Suppressor macrophage treated with lipopolysaccharide for 4 hours (primary cell): ENCODE results near the gene GLYR1.

Experiments
- DNase-seq: peaks from one replicate; pipeline ENCODE4 v3.0.0-alpha.2; 2020

GLYR1 gene

GRCh38 chr16:4803401-4803844 is 43.7 kb downstream of the GLYR1 start:
- DNase-seq = peak; percentile 33

GRCh38 chr16:4802659-4803287 is 44.3 kb downstream of the GLYR1 start:
- peak; percentile 93 for DNase-seq

GRCh38 chr16:4801962-4802658 is 45.0 kb downstream of the GLYR1 start, which contains the start of gene ROGDI:
Gene ROGDI (minus strand): TSS chr16:4802633. CDS start chr16:4802571, 62 bp downstream.
- DNase-seq = peak; percentile 19

GRCh38 chr16:4801051-4801961 is 45.8 kb downstream of the GLYR1 start:
- DNase-seq = no peak

GRCh38 chr16:4800290-4801041 is 46.6 kb downstream of the GLYR1 start:
- DNase-seq = peak; percentile 16

- no peak for DNase-seq
These were observed 47.8 kb downstream of the GLYR1 start for GRCh38 chr16:4799171-4799855.

- no peak for DNase-seq
These were observed 48.6 kb downstream of the GLYR1 start for GRCh38 chr16:4798456-4798855.

- DNase-seq = no peak
These were observed 49.3 kb downstream of the GLYR1 start for GRCh38 chr16:4797805-4798252.

- no peak for DNase-seq
These were observed 49.9 kb downstream of the GLYR1 start for GRCh38 chr16:4796982-4797804.

GRCh38 chr16:4795828-4796572 is 51.1 kb downstream of the GLYR1 start:
- no peak for DNase-seq

GRCh38 chr16:4795181-4795827 is 51.8 kb downstream of the GLYR1 start, which contains the start of gene SMIM22:
Gene SMIM22 (plus strand): TSS chr16:4795369. CDS start chr16:4795735, 366 bp downstream.
- no peak for DNase-seq

- no peak for DNase-seq
These were observed 54.1 kb downstream of the GLYR1 start for GRCh38 chr16:4792951-4793513.

- no peak for DNase-seq
These were observed 56.2 kb downstream of the GLYR1 start for GRCh38 chr16:4790871-4791270.

- DNase-seq = no peak
These were observed 56.8 kb downstream of the GLYR1 start for GRCh38 chr16:4790261-4790660.

GRCh38 chr16:4788910-4789309 is 58.2 kb downstream of the GLYR1 start:
- DNase-seq = no peak

- no peak for DNase-seq
These were observed 58.6 kb downstream of the GLYR1 start for GRCh38 chr16:4788489-4788889.

GRCh38 chr16:4787627-4788482 is 59.2 kb downstream of the GLYR1 start, which contains the start of gene SEPTIN12:
Gene SEPTIN12 (minus strand): TSS chr16:4788345. CDS start chr16:4787645, 700 bp downstream.
- DNase-seq = no peak

GRCh38 chr16:4787068-4787467 is 60.0 kb downstream of the GLYR1 start:
- DNase-seq = no peak
